Left ventricle myocardium inferior (tissue), 1 donor: ENCODE results near the gene SSR1. TPM values are rescaled to one million over a fixed set of nuclear protein-coding genes. Genes with fewer than 3 reads are reported as not detected.

Source experiments
- DNase-seq: peaks from one replicate; pipeline ENCODE4 v3.0.0-alpha.2; 2020
- H3K27ac ChIP-seq: fragments of 200-600 bp; replicated peaks from 2 replicates; pipeline ENCODE4 v1.8.0; 2021
- H3K27me3 ChIP-seq: fragments of 200-600 bp; 2 replicates; pipeline ENCODE4 v1.8.0; 2021; ENCODE audit warnings: low read depth
- H3K36me3 ChIP-seq: fragments of 200-600 bp; 2 replicates; pipeline ENCODE4 v1.8.0; 2021
- H3K4me1 ChIP-seq: fragments of 200-600 bp; 2 replicates; pipeline ENCODE4 v1.8.0; 2021
- H3K4me3 ChIP-seq: fragments of 200-600 bp; 2 replicates; pipeline ENCODE4 v1.8.0; 2021; ENCODE audit warnings: mild to moderate bottlenecking, moderate library complexity
- H3K9me3 ChIP-seq: fragments of 200-600 bp; replicated peaks from 2 replicates; pipeline ENCODE4 v1.8.0; 2021
- intact Hi-C: fragments of 100-400 bp; cut with micrococcal nuclease; formaldehyde crosslinking; loops from one replicate; pipeline ENCODE4 v1.11.0; 2022
- total RNA-seq: library from RNA; stranded (reverse); fragmentation: NEBNext Ultra II Directional; extraction: Animal tissue kit (Norgen Biotek cat#: 25700); gene quantifications from one replicate; pipeline ENCODE4 v1.2.1, GENCODE V29; 2021
- TF ChIP-seq, protein P1 (sequence below): fragments of 200-600 bp; IDR thresholded peaks from 2 replicates; pipeline ENCODE4 v1.8.0; 2021; ENCODE audit warnings: antibody characterized with exemption, mild to moderate bottlenecking, borderline replicate concordance
- donor health status: DM: no; HTN: yes; CAD: no; lungs with severe emphysema.

The SSR1 gene
- total RNA-seq, 1 donor from 2014 or later, result 53.4 TPM

GRCh38 chr6:7232351-7232750 is 80.6 kb downstream of the SSR1 start:
- H3K36me3 ChIP-seq, result peaks cover 68% of the 10 kb centered on the region

GRCh38 chr6:7230956-7231713 is 81.9 kb downstream of the SSR1 start:
- peaks cover 24% of the 10 kb centered on the region for H3K4me1 ChIP-seq
- no peaks in the 10 kb centered on the region for H3K27me3 ChIP-seq
- no peak for DNase-seq
- no peak overlapping the region for H3K27ac ChIP-seq
- no peaks in the 10 kb centered on the region for H3K9me3 ChIP-seq
- TF ChIP-seq, protein P1, sequence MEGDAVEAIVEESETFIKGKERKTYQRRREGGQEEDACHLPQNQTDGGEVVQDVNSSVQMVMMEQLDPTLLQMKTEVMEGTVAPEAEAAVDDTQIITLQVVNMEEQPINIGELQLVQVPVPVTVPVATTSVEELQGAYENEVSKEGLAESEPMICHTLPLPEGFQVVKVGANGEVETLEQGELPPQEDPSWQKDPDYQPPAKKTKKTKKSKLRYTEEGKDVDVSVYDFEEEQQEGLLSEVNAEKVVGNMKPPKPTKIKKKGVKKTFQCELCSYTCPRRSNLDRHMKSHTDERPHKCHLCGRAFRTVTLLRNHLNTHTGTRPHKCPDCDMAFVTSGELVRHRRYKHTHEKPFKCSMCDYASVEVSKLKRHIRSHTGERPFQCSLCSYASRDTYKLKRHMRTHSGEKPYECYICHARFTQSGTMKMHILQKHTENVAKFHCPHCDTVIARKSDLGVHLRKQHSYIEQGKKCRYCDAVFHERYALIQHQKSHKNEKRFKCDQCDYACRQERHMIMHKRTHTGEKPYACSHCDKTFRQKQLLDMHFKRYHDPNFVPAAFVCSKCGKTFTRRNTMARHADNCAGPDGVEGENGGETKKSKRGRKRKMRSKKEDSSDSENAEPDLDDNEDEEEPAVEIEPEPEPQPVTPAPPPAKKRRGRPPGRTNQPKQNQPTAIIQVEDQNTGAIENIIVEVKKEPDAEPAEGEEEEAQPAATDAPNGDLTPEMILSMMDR, result no peak
- intact Hi-C loops, result loop anchor here (10.0 kb wide), 1 partner anchor 506 kb away; no protein-coding TSS in a partner anchor
- no peak overlapping the region for H3K4me3 ChIP-seq
- peaks cover 80% of the 10 kb centered on the region for H3K36me3 ChIP-seq

More at GRCh38 chr6:7232351-7232750, 80.6 kb downstream of the SSR1 start:
- intact Hi-C loops, result loop anchor here (10.0 kb wide), 1 partner anchor 508 kb away; no protein-coding TSS in a partner anchor
- no peak overlapping the region for H3K4me3 ChIP-seq
- DNase-seq, result no peak
- H3K4me1 ChIP-seq, result peaks cover 31% of the 10 kb centered on the region
- TF ChIP-seq, protein P1, result no peak
- no peaks in the 10 kb centered on the region for H3K27me3 ChIP-seq
- H3K27ac ChIP-seq, result no peak overlapping the region
- H3K9me3 ChIP-seq, result no peaks in the 10 kb centered on the region

GRCh38 chr6:7230327-7230691 is 82.7 kb downstream of the SSR1 start:
- intact Hi-C loops, result loop anchor here (10.0 kb wide), 1 partner anchor 506 kb away; no protein-coding TSS in a partner anchor
- TF ChIP-seq, protein P1, result no peak
- peaks cover 19% of the 10 kb centered on the region for H3K4me1 ChIP-seq
- H3K27me3 ChIP-seq, result no peaks in the 10 kb centered on the region
- H3K9me3 ChIP-seq, result no peaks in the 10 kb centered on the region
- peaks cover 88% of the 10 kb centered on the region for H3K36me3 ChIP-seq
- DNase-seq, result no peak
- no peak overlapping the region for H3K27ac ChIP-seq
- H3K4me3 ChIP-seq, result no peak overlapping the region

DNA sequence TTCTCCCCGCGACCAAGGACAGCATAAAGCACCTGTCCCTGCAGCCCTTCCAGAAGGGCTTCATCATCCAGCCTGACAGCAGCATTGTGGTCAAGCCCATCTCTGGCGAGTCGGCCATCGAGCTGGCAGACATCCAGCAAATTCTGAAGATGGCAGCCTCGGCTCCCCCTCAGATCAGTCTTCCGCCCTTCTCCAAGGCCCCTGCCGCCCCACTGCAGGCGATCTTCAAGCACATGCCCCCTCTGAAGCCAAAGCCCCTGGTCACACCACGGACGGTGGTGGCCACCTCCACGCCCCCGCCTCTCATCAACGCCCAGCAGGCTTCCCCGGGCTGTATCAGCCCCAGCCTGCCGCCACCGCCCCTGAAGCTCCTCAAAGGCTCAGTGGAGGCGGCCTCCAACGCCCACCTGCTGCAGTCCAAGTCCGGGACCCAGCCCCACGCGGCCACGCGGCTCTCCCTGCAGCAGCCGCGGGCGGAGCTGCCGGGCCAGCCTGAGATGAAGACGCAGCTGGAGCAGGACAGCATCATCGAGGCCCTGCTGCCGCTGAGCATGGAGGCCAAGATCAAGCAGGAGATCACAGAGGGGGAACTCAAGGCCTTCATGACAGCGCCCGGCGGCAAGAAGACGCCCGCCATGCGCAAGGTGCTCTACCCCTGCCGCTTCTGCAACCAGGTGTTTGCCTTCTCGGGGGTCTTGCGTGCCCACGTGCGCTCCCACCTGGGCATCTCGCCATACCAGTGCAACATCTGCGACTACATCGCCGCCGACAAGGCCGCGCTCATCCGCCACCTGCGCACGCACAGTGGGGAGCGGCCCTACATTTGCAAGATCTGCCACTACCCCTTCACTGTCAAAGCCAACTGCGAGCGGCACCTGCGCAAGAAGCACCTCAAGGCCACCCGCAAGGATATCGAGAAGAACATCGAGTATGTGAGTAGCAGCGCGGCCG is 83.3 kb downstream of the SSR1 start:
- TF ChIP-seq, protein P1, result no peak
- DNase-seq, result no peak
- H3K27ac ChIP-seq, result no peak overlapping the region
- no peak overlapping the region for H3K4me3 ChIP-seq
- intact Hi-C loops, result loop anchor here (10.0 kb wide), 1 partner anchor 505 kb away; no protein-coding TSS in a partner anchor
- peaks cover 91% of the 10 kb centered on the region for H3K36me3 ChIP-seq
- no peaks in the 10 kb centered on the region for H3K9me3 ChIP-seq
- H3K4me1 ChIP-seq, result peaks cover 19% of the 10 kb centered on the region
- no peaks in the 10 kb centered on the region for H3K27me3 ChIP-seq

GRCh38 chr6:7228662-7229375 is 84.2 kb downstream of the SSR1 start:
- no peak for DNase-seq
- Histone ChIP-seq H3K9me3 (no peaks in the 10 kb centered on the region), H3K4me3 (no peak overlapping the region), H3K27me3 (no peaks in the 10 kb centered on the region), H3K27ac (no peak overlapping the region), H3K36me3 (peaks cover 84% of the 10 kb centered on the region), H3K4me1 (peaks cover 23% of the 10 kb centered on the region)
- TF ChIP-seq, protein P1, result no peak
- intact Hi-C loops, result no loop called here
